Anterior cingulate cortex (tissue), 58 donors: Measurements from ENCODE around the gene RHCG.
A peak's percentile ranks its signal among the peaks of the same experiment; 100 is the strongest.
"Not testable (repeated sequence)": the region's sequence is repeated elsewhere in the genome, so short reads cannot be mapped to it uniquely, and the experiment has no call there.

Source experiments
- DNase-seq, 58 donors: peaks; one replicate each; lab custom pipeline; 2025; lab: John Stamatoyannopoulos, UW

RHCG gene

GRCh38 chr15:89482139-89482538 lies 14.2 kb downstream of the RHCG start:
- no peak for DNase-seq

- DNase-seq: no peak
These were observed 15.9 kb downstream of the RHCG start for GRCh38 chr15:89480505-89480904.

- no peak for DNase-seq
These were observed 17.2 kb downstream of the RHCG start for GRCh38 chr15:89479173-89479572.

- DNase-seq: no peak
These were observed 18.8 kb downstream of the RHCG start for GRCh38 chr15:89477411-89478242.

- DNase-seq: no peak
These were observed 20.7 kb downstream of the RHCG start for GRCh38 chr15:89475661-89476060.

- DNase-seq: peak in 41 of 58 donors; percentile 4 to 68 (median 25)
These were observed 23.6 kb downstream of the RHCG start for GRCh38 chr15:89472785-89473256.

DNA sequence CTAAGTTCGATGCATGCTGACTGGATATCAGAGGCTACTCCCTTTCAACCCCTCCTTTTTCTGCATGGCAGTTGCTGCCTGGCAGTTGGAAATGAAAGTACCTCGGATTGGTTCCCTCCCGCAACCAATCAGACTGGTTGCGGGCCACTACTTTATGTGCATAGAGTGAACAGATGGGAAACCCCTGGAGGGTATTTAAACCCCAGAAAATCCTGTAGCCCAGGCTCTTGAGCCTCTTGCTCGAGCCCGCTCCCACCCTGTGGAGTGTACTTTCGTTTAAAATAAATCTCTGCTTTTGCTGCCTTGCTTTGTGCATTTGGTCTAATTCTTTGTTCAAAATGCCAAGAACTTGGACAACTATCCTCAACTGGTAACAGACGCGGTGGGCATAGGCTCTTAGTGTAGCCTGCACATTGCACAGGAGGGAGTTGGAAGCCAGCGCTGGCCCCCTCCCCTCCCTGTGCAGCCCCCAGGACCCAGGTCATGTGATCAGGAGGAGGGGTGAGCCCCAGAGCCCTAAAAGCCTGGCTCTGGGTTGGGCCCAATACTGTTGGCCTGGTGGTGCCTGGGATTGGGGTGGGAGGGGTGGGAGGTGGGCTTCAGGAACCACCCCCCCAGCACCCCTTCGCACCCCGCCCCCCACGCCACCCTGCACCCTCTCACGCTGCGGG lies 26.8 kb downstream of the RHCG start:
- DNase-seq: peak in 5 of 58 donors; percentile 6 to 52 (median 12)

- not testable (repeated sequence) for DNase-seq
These were observed 27.6 kb downstream of the RHCG start for GRCh38 chr15:89468813-89469212.

GRCh38 chr15:89463113-89463512 lies 33.3 kb downstream of the RHCG start:
- DNase-seq: no peak

- DNase-seq: peak in 42 of 58 donors; percentile 7 to 79 (median 38)
These were observed 34.0 kb downstream of the RHCG start for GRCh38 chr15:89462198-89462912.

GRCh38 chr15:89461386-89461785 lies 35.0 kb downstream of the RHCG start:
- no peak for DNase-seq

- no peak for DNase-seq
These were observed 36.3 kb downstream of the RHCG start for GRCh38 chr15:89460048-89460447.

GRCh38 chr15:89459271-89460038 lies 36.9 kb downstream of the RHCG start:
- DNase-seq: no peak

- DNase-seq: no peak
These were observed 37.9 kb downstream of the RHCG start for GRCh38 chr15:89458440-89458839.

- no peak for DNase-seq
These were observed 39.3 kb downstream of the RHCG start for GRCh38 chr15:89457086-89457485.

GRCh38 chr15:89455535-89455934 lies 40.8 kb downstream of the RHCG start:
- no peak for DNase-seq

DNA sequence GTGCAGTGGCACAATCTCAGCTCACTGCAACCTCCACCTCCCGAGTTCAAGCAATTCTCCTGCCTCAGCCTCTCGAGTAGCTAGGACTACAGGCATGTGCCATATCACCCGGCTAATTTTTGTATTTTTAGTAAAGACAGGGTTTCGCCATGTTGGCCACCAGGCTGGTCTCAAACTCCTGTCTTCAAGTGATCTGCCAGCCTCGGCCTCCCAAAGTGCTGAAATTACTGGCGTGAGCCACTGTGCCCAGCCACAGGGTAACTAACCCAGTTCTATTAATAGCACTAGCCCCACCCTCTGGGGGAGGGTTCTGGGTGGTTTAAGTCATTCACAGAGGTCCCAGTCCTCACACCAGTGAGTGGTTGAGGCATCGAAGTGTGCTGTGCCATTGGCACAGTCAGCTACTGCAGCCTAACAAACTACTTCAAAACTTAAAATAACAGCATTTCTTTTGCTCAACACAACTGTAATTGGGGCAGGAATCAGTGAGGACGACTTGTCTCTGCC lies 44.0 kb downstream of the RHCG start:
- DNase-seq: no peak

GRCh38 chr15:89451846-89452245 lies 44.5 kb downstream of the RHCG start:
- no peak for DNase-seq

GRCh38 chr15:89450076-89451006 lies 46.0 kb downstream of the RHCG start:
- DNase-seq: peak in 1 of 58 donors; percentile 33
